Stimulated activated CD8-positive, alpha-beta memory T cell treated with anti-CD3 and anti-CD28 coated beads, Interleukin-7, amount 100 ng/mL, for 1 hour (primary cell): ENCODE measurements around the gene TPH1.

Source experiments
- DNase-seq, 2 donors: peaks; one replicate each; pipeline ENCODE4 v3.0.0-alpha.2; 2020; ENCODE audit warnings: low read depth in 2 of 2

The TPH1 gene

DNA sequence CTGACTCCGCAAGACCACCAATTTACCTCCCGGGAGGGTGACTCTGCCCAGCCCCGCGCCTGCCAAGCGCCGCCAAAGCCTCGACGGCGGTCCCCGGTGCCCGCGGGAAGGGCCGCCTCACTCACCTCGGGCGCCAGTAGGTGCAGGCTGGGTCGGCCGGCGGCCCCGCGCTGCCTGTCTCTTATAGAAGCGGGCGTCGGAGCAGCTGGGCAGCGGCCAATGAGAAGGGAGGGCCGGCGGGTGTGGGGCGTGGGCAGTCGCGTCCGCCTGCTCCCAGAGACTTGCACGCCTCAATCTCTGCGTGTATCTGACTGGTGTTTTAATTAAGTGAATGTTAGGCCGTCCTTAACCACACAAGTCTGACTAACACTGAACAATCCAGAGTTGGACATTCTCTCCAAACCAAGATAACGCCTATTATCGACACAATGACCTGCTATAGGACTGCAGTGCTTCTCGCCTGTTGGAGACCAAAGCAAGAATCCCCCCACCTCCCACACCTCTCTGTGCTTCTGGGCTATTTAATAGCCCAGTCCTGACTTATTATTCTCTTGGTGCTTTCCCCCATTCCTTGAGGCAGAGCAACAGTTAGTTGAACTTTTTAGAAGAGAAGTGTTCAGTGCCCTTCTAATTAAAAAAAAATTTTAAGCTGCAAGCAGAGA lies at the start of gene TPH1:
TPH1 (minus strand) TSS at position 154 of the 662 bp plus-strand sequence. CDS start 5,507 bp downstream, outside the sequence.
- no peak for DNase-seq

DNA sequence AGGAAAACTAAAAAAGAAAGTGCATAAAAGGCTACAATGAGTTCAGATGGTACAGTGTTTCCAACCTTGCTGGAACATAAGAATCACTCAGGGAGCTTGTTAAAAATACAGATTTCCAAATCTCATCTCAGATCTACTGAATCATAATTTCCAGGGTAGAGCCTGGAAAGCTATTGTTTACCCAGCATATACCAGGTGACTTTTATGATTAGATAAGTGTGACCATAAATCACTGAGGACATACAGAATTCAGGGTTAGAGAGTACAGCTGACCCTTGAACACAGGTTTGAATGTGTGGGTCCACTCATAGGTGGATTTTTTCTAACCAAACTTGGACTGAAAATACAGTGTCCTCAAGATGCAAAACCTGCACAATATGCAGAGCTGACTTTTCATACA lies 47.9 kb upstream of the TPH1 start:
- no peak for DNase-seq

- DNase-seq, result no peak
These were observed 45.7 kb upstream of the TPH1 start for GRCh38 chr11:18091731-18092130.

- DNase-seq, result no peak
These were observed 42.9 kb upstream of the TPH1 start for GRCh38 chr11:18088966-18089365.

DNA sequence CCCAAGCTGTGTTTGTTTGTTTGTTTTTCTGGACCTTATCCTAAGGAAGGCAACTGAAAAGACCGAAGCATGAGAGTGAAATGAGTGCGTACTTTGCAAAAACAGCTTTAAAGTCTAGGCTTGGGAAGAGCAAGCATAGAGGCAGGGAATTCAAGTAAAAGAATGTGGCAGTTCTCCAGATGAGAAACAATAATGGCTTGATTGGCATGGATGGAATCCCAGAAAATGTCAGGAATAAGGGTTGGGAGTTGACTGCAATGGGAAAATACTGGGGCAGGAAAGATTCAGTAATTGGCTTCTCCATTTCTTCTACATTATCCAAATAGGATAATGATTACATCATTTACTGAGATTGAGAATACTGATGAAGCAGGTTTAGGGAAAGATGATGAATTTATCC lies 42.3 kb upstream of the TPH1 start:
- DNase-seq, result no peak

- no peak for DNase-seq
These were observed 35.5 kb upstream of the TPH1 start for GRCh38 chr11:18081551-18081950.

DNA sequence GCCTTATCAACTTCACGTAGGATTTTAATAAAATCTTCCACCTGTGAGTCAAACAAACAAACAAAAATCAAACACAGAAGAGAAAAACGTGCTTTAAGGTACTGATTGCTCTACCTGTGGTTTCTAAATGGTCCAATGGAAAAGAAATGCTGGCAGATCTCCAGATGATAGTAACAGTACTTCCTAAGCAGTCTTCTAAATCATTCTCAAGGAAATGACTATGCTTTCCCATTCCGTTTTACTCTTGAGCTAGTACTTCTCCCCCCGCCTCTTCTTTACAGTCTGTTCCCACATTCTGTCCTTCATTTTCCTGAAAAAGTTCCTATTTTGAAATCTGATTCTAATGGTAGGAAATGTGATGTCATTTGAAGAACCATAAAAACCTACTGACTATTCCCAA lies 34.4 kb upstream of the TPH1 start:
- DNase-seq, result no peak

- DNase-seq, result no peak
These were observed 32.8 kb upstream of the TPH1 start for GRCh38 chr11:18078909-18079308.

- no peak for DNase-seq
These were observed 29.4 kb upstream of the TPH1 start for GRCh38 chr11:18075444-18075843.

DNA sequence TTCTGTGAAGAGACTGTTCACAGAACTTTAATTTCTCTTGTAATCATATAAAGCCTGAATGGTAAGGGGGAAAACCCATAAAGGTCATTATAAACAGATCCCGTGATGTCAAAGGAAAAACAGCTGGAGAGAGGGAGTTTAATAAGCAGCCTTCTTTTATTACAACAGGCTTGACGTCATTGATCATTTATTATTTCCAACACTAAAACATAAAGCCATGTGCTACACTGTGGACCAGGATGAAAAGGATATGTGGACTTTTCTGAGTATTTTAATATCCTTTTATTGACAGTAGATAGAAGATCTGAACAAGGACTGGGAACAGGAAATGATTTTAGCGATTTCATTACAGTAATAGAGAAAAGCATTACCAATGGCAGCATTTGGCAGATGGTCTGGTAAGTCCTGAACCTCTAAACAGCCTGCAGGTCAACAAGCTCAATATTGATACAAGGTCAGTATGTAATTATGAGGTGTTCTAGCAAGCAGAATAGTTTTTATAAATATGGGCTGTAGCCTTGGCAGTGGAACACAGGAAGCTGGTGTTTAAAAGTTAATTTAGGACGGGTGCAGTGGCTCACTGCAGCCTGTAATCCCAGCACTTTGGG lies 25.1 kb upstream of the TPH1 start:
- DNase-seq, result no peak

- DNase-seq, result no peak
These were observed 21.3 kb upstream of the TPH1 start for GRCh38 chr11:18067372-18067771.

DNA sequence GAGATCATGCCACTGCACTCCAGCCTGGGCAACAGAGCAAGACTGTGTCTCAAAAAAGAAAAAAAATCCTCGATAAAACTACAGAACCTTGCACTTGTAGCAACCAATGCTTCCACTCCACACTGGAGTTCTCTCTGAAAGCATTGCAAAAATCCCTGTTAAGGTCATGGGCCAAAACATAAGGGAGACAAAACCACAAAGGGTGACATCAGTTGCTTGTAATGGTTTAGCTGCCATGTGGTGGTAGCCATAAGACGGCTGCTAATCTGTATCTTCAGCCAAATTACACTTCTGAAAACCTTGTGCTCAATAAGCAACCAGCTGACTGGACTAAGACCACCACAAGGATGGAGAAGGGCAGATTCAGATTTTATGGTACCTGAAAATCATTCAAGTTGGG lies 20.6 kb upstream of the TPH1 start:
- DNase-seq, result no peak

GRCh38 chr11:18065572-18065971 lies 19.5 kb upstream of the TPH1 start:
- DNase-seq, result no peak

DNA sequence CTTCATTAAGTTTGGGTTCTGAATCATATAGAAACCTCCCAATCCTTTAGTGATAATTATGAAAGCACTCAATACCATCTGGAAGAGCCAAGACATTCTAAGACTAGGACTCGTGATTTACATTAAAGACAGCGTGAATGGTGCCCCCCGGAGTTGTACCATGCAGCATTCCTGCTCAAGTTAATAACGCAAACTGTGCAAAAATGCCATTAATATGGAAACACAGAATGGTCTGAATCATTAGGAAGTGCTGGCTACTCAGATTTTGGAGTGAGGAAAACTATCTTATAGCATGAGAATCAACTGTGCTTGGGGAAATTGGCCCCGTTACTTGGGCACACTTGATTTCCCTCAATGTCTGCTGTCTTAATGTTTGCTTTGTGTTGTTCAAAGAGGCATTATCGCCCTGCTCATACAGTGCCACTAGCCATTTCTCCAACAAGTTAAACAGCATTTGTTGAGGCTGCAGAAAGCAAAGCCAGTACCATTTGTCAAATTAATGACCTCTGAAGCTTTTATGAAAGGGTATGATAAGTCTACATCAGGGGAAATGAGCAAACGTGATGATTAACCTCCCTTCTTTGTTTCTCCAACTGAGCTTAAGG lies 18.5 kb upstream of the TPH1 start:
- DNase-seq, result no peak

- no peak for DNase-seq
These were observed 17.9 kb upstream of the TPH1 start for GRCh38 chr11:18063862-18064434.

- no peak for DNase-seq
These were observed 17.1 kb upstream of the TPH1 start for GRCh38 chr11:18063125-18063524.

- no peak for DNase-seq
These were observed 15.3 kb upstream of the TPH1 start for GRCh38 chr11:18061351-18061750.

- DNase-seq, result no peak
These were observed 10.6 kb upstream of the TPH1 start for GRCh38 chr11:18056561-18057181.

DNA sequence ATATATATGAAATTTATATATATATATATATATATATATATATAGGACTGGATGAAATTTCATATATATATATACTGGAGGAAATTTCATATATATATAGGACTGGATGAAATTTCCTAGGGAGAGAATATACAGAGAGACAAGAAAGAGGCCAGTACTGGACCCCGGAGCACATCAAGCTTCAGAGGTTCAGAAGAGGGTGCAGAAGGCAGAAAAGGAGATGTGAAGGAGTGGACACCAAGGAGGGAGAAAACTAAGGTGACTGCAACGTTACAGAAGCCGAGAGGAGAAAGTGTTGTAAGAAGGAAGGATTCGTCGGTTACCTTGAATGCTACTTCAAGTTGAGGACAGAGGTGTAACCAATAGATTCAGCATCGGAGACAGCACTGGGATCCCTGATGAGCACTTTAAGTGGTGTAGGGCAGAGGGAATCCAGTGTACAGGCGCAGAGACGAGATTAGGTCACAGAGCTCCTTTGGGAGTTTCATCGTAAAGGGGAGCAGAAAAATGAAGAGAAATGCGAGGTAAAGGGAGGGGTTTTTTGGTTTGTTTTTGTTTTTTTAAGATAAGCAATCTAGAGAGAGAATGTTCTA lies 8.5 kb upstream of the TPH1 start:
- DNase-seq, result no peak

DNA sequence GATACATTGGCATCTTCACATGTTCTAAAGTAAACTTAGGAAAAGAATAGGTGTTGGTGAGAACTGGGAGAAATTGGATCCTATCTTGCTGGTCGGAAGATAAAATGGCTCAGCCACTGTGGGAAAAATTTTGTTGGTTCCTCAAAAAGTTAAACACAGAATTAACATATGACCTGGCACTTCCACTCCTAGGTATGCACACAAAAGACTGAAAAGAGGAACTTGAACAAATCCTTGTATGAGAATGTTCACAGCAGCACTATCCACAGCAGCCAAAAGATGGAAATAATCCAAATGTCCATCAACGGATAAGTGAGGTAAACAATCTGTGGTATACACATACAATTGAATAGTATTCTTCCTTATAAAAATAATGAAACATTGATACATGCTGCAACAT lies 4.8 kb upstream of the TPH1 start:
- no peak for DNase-seq

- no peak for DNase-seq
These were observed 9.6 kb downstream of the TPH1 start for GRCh38 chr11:18036456-18036855.

DNA sequence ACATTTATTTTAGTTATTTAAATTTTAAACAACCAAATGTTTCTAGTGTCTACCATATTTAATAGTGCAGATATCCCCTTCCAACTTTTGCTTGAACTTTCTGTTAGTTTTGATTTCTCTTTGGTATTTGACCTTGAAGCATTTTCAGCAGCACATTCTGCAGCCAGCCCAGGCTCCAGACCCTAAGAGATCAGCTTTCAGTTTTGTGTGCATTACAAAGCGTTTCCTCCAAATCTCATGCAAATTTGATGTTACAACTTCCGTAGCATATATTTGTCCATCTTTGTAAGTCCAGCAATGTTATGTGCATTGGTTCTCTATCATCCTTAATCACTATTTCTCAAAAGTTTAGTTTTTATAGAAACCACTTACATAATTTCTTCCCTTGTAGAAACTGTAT lies 18.6 kb downstream of the TPH1 start:
- DNase-seq, result no peak
